Measurements from ENCODE around the gene FHIT.

DNA sequence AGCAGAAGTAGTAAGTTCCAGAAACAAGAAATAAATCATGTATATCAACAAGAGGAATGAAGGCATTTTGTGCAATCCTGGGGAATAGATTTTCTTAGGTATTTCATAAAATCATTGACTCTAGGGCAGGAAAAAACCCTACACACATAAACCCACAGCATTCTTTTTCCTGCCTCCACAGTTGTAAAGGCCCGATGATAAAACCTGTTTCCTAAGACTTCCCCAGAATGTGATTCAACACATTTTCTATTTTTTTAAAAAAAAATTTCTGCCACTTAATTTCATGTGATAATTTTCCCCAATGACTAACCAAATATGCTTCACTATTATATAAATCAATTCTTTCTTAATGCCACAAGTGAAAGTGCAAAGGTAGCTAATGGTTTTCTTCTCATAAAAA, 407.0 kb downstream of the FHIT start:
- no peak for TF ChIP-seq GATA3 (IDR thresholded peaks at IDR 0.05; ENCODE audit: low read depth, low read length)
- TF ChIP-seq GATA2 (IDR thresholded peaks at IDR 0.05; ENCODE audit: low read depth, low read length) = no peak

Measured in SH-SY5Y (cell line).